GM23248 (cell line): Measurements from ENCODE around the gene COPS4.

Experiments used
- EZH2 ChIP-seq: fragments of 200-600 bp; sonication (generic); IDR thresholded peaks from 2 replicates; pipeline ENCODE4 v1.6.1; 2018; ENCODE audit warnings: antibody characterized with exemption, mild to moderate bottlenecking; ENCODE audit not compliant: insufficient read depth, poor library complexity, severe bottlenecking
- EZH2phosphoT487 ChIP-seq: fragments of 200-600 bp; sonication (generic); IDR thresholded peaks from 2 replicates; pipeline ENCODE4 v1.6.1; 2018; ENCODE audit warnings: antibody characterized with exemption, moderate library complexity, mild to moderate bottlenecking, low read depth; ENCODE audit not compliant: insufficient read depth

DNA sequence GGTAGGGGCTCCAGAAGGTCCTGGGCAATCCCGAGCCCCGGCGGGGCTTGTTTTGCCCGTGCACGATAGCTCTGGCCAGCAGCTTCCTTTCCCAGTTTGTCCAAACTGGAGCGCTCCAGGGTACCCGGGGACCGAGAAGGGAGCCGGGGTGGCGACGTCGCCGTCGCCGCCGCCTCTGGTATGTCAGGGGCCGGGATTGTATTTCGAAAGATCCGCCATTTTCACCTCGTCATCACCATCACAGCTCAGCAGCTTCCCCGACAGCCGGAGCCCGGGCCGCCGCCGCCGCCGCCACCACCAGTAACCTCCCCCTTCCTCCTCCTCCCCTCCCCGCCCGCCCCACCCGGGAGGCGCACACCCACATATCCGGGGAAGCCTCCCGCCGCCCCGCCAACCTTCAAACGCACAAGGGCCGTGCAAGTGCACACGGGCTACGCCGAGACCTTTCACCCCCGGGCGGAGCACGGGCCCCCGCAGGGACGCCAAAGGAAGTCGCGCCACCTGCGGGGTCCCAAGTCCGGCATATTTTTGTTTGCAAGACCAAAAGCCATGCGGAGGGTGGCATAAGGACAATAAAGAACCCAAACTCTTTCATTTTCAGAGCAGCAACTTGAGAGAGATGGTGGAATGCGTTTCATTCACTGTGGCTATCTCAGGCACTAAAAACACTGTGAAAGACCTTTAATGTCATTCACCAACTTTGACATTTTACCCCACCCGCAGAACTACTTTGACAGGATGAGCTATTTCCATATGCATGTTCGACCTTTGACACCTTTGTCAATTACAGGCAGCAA, 24.3 kb upstream of the COPS4 start, which contains the start of gene LIN54:
- no peak for TF ChIP-seq EZH2phosphoT487
- TF ChIP-seq EZH2 = no peak
